Measurements from ENCODE around the gene STIL.

The STIL gene

DNA sequence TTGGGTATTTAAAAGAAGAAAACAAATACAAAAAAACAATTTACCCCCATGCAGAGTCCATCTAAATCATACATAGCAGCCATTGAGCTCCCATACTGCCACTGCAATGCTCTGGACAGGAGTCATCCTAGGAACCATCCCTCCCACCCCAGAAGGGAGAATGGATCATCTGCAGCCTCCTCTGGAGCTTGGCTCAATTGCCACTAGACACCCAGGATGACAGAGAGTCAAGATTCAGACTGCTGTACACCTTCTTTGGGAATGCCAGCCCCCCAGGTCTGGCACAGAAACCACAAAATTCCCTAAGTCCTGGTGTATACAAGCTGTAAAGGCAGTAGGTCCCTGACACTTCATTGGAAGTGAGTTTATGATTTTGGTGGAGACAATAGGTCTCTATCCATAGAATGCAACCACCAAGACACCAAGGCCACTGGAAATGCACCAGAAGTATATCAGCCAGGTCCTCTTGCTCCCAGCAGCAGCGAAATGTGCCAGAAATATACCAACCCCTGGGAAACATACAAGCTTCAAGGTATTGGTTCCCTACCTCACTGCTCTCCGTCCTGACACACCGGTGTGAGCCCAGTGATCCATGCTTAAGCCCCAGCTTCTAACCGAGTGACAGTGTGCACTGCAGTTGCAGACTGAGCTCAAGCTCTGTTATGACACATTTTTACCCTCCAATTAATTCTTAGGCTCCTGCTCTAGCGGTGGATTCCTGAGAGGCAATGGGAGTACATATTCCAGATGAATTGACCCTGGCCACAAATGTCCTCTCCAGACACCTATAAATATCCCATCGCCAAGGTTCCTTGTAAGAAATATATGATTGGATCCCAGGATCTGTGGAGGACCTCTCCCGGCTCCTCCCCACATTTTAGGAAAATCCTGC, 86.4 kb downstream of the STIL start:
- TF ChIP-seq, protein P1, sequence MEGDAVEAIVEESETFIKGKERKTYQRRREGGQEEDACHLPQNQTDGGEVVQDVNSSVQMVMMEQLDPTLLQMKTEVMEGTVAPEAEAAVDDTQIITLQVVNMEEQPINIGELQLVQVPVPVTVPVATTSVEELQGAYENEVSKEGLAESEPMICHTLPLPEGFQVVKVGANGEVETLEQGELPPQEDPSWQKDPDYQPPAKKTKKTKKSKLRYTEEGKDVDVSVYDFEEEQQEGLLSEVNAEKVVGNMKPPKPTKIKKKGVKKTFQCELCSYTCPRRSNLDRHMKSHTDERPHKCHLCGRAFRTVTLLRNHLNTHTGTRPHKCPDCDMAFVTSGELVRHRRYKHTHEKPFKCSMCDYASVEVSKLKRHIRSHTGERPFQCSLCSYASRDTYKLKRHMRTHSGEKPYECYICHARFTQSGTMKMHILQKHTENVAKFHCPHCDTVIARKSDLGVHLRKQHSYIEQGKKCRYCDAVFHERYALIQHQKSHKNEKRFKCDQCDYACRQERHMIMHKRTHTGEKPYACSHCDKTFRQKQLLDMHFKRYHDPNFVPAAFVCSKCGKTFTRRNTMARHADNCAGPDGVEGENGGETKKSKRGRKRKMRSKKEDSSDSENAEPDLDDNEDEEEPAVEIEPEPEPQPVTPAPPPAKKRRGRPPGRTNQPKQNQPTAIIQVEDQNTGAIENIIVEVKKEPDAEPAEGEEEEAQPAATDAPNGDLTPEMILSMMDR (conservative IDR thresholded peaks at IDR 0.05) = no peak
- no peak for TF ChIP-seq ZFX (IDR thresholded peaks at IDR 0.05)
- H3K27ac ChIP-seq = no peak overlapping the region

DNA sequence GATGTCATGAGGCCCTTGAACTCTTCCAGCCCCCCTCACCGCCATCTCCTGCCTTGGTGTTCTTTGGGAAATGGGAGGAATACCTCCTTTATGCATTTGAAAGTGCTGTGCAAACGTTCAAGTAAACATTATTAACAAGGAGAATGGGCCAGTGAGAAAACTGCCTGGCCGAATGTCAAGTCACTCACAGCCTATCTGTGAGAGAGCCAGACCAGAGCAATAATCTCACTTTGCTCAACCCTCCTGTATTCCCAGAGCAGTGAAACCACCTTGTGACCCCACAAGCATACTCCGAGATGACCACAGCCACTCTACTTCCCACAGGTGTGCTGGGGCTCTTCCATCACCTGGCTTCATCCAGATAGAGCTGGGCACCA, 87.1 kb downstream of the STIL start:
- no peak for TF ChIP-seq ZFX (IDR thresholded peaks at IDR 0.05)
- no peak overlapping the region for H3K27ac ChIP-seq

DNA sequence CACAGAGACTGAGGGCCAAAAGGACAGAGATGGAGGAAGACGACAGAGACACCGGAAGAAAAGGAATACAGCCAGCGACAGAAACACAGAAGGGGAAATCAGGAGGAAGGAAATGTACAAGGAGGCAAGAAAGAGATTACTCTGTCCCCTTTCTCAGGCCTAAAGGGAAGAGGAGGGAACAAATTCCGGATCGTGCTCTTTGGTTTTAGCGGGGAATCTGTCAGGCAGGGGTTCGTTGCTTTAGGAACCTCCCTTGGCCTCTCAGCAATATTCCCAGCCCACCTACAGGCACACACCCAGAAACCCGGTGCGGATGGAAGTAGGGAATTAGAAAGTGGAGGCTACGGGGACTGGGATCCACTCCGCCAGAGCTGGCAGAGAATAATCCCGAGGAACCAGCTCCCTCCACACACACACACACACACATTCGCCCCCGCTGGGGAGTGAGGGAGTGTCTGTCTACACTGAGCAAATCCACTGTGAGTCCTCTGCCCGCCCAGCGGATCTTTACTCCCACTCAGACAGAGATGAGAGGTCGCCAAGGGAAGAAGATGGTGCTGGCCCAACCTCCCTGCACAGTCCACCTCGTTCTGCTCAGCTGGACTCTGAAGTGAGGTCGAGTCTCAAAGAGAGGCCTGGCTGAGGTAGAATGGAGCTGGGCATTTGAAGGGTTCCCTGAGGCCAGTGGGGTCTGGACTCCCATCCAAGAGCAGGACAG, 87.7 kb downstream of the STIL start:
- H3K27ac ChIP-seq = no peak overlapping the region
- TF ChIP-seq, protein P1 (conservative IDR thresholded peaks at IDR 0.05) = no peak
- TF ChIP-seq ZFX (IDR thresholded peaks at IDR 0.05) = no peak

DNA sequence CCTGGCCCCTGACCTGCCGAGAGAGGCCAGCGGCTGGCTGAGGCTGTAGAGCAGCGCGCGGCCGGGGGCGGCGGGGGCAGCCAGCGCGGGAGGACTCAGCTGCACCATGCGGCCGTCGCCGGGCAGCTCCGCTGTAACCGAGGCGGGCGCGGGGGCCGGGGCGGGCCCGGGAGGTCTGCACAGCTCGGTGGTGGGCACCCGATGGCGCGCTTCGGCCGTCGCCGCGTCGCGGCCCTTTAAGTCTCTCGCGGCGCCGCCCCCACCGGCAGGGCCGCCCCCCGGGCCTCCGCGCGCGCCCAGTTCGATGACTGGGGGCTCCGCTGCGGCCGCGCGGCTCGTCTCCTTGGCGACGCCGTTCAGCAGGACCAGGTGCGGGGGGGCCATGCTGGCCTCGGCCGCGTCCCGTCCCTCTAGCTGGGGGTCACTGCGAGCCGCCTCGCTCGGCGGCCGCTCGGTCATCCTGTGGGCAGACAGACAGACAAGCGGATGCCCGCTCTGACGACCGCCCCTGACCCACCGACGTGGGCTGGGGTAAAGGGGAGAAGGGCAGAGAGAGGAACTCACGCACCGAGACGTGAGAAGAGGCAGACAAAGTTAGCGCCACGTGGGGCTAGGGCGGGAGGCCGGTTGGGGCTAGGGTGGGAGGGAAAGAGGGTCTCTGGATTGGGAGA, 88.4 kb downstream of the STIL start:
- no peak overlapping the region for H3K27ac ChIP-seq
- no peak for TF ChIP-seq ZFX (IDR thresholded peaks at IDR 0.05)

DNA sequence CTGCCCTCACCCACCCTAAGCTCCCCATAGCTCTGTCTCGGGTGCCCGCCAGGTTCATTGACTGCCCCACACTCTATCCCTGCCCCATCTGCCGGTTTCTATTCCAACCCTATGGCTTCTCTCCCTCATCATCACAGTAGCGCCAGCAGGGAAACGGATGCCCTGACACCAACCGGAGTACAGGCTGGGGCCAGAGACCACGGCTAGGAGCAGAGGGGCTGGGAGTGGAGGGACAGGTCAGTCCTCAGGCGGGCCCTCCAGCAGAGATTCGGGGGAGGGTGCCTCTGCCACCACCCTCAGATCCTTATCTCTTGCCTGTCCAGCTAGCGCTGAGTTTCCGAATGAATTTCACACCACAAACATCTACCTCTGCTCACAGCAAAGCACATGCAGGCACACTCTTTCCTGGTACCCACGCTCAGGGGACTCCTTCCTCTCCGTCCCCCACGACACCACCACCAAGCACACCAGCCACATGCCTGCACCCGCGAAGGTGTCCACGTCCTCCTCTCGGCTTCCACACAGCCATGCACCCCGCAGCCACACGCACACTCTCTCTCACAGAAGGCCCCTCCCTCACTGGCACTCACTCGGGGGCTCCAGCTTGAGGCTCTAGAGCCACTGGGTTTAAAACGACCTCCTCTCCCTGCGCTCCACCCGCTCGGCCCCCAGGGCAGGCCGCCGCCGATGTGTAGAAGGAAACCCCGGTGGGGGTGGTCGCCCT, 89.1 kb downstream of the STIL start:
- no peak for TF ChIP-seq ZFX (IDR thresholded peaks at IDR 0.05)
- TF ChIP-seq, protein P1 (conservative IDR thresholded peaks at IDR 0.05) = no peak
- H3K27ac ChIP-seq = no peak overlapping the region

DNA sequence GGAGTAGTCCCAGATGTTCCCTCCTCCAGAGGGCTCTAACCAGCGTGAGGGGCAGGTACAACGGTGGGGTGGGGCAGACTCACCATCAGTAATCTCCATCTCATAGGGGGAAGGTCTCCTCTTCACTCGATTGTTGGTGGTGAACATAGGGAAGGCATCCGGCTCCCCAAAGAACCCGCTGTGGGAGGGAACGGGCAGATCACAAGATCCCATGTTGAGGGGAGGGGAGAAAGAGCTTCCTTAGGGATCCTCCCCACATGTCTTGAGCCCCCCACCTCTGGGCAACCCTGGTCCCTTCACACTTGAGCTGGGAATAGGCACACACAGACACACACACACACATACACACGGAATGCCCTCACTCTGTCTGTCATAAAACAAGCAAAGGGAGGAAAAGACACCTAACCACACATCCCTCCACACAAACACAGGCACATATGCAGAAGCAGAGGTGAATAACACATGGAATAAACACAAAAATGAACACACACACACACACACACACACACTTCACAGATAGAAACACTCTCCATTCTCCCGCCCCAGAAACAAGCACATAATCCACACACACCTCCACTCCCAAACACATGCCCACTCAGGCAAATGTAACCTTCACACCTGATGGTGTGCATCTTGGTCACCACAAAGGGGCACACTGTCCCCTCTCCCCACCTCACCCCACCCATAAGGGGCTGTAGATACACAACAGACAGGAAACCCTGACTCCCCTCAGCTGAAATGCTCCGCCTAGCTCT, 89.8 kb downstream of the STIL start:
- no peak overlapping the region for H3K27ac ChIP-seq
- TF ChIP-seq ZFX (IDR thresholded peaks at IDR 0.05) = no peak
- TF ChIP-seq, protein P1 (conservative IDR thresholded peaks at IDR 0.05) = no peak

DNA sequence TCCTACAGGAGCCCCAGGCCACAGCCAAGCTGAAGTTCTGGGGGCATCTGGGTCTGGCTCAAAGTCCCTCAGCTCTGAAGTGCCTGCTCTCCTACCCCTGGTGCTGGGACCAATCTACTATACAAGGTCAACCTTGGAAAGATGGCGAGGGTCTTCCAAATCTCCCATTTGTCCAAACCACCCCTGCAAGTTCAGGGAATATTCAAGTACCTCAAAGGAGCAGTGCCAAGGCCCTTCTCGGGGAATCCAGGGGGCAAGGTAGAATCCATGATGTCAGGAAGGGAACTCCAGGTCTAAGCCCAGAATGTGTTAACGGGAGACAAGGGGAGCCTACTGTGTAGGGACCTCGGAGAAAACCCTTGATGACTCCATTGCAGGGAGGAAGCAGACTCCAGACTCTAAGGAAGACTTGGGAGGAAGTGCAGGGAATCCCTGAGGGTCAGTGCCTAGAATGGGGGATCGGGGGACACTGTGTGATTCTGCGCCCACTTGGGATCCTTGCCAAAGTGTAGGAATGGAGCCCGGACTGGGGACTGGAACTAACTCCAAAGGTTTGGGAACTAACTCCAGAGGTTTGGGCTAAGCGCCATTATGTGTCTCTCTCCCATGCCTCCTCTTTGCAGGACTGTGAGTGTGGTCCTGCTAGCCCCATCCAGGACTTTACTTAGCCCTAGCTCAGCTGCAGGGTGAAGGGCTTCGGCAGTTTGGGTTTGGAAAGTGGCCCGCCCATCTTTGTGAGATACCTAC, 90.6 kb downstream of the STIL start:
- TF ChIP-seq, protein P1 (conservative IDR thresholded peaks at IDR 0.05) = no peak
- TF ChIP-seq ZFX (IDR thresholded peaks at IDR 0.05) = no peak
- no peak overlapping the region for H3K27ac ChIP-seq

Data from C4-2B (cell line).